Measurements from ENCODE around the gene PEMT.
A peak's percentile ranks its signal among the peaks of the same experiment; 100 is the strongest.
"Not testable (repeated sequence)": the region's sequence is repeated elsewhere in the genome, so short reads cannot be mapped to it uniquely, and the experiment has no call there.

Gene PEMT

GRCh38 chr17:17476865-17477467 lies 114.5 kb downstream of the PEMT start, which contains the start of gene MED9:
MED9 (plus strand) TSS chr17:17477000; CDS start chr17:17477042, 42 bp downstream.
- DNase-seq, result peak; percentile 89

GRCh38 chr17:17474341-17474740 lies 117.2 kb downstream of the PEMT start:
- DNase-seq, result no peak

GRCh38 chr17:17472333-17472920 lies 119.1 kb downstream of the PEMT start:
- DNase-seq, result no peak

GRCh38 chr17:17469996-17470395 lies 121.5 kb downstream of the PEMT start:
- DNase-seq, result no peak

- no peak for DNase-seq
Measured at GRCh38 chr17:17469358-17469757, 122.2 kb downstream of the PEMT start.

- DNase-seq, result no peak
Measured at GRCh38 chr17:17468217-17469010, 123.1 kb downstream of the PEMT start.

- DNase-seq, result no peak
Measured at GRCh38 chr17:17467720-17468119, 123.8 kb downstream of the PEMT start.

- DNase-seq, result no peak
Measured at GRCh38 chr17:17467016-17467415, 124.5 kb downstream of the PEMT start.

GRCh38 chr17:17466511-17466910 lies 125.0 kb downstream of the PEMT start:
- DNase-seq, result no peak

- DNase-seq, result not testable (repeated sequence)
Measured at GRCh38 chr17:17465878-17466277, 125.6 kb downstream of the PEMT start.

- DNase-seq, result no peak
Measured at GRCh38 chr17:17463821-17464220, 127.7 kb downstream of the PEMT start.

- no peak for DNase-seq
Measured at GRCh38 chr17:17462048-17462824, 129.3 kb downstream of the PEMT start.

GRCh38 chr17:17460038-17460437 lies 131.5 kb downstream of the PEMT start:
- no peak for DNase-seq

GRCh38 chr17:17457680-17458079 lies 133.8 kb downstream of the PEMT start:
- no peak for DNase-seq

- no peak for DNase-seq
Measured at GRCh38 chr17:17456251-17456650, 135.3 kb downstream of the PEMT start.
